ENCODE measurements around the gene ZNF473. TPM values are rescaled to one million over a fixed set of nuclear protein-coding genes. Genes with fewer than 3 reads are reported as not detected.

The ZNF473 gene
- total and polyA plus RNA-seq, 2 donors (not counting 3 experiments of a cell fraction or from before 2014, with no cell fraction given), result 3.8 to 8.7 TPM

DNA sequence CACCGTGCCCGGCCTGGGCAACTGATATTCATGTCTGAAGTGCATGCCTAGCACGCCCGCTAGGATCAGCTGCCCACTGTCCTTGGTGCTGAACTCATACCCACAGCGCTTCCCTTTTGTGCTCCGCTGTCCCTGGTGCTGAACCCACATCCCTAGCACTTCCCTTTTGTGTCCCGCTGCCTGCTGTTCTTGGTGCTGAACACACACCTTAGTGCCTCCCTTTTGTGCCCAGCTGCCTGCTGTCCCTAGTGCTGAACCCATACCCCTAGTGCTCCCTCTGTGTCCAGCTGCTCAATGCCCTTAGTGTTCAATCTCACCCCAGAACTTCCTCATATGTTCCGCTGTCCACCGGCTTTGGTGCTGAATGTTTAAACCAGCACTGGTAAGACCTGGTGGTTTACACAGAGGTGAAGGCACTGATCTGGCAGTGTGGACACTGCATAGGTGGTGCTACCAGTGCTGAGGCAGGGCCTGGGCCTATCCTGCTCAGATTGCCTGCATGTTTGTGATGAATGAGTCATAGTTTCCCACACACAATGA, 38.6 kb upstream of the ZNF473 start:
- H3K9me1 ChIP-seq (replicated peaks; ENCODE audit: control insufficient read depth, extremely low read depth, insufficient read depth, low read length), result no peaks in the 10 kb centered on the region
- CTCF ChIA-PET, result interaction anchor here (0.8 to 2.2 kb wide), 6 partner anchors 11 to 149 kb away, joined by 3 to 8 read pairs (median 3); no protein-coding TSS in a partner anchor
- no peak overlapping the region for H3K27ac ChIP-seq (ENCODE audit: insufficient read depth, low read depth, low read length)
- POLR2A ChIA-PET, result interaction anchor here (1.1 kb wide), 1 partner anchor 12 kb away, joined by 13 read pairs; no protein-coding TSS in a partner anchor
- H2AFZ ChIP-seq (ENCODE audit: low read depth, low read length), result no peak overlapping the region
- dilution Hi-C loops (cut with MboI; ENCODE audit: extremely low pct_ligation_motif_present, low sequenced_read_pairs) (no loop called here), intact Hi-C loops (cut with micrococcal nuclease) (loop anchor here (1.0 kb wide), 1 partner anchor 38 kb away; the partner anchor contains the start of gene VRK3)
- H3K4me1 ChIP-seq (ENCODE audit: control insufficient read depth, extremely low read depth, insufficient read depth, low read length), result no peaks in the 10 kb centered on the region
- peaks cover 0 to 10% of the 10 kb centered on the region in 2 experiments for H3K36me3 ChIP-seq (ENCODE audit: control insufficient read depth in 2 of 2, extremely low read depth in 1 of 2, insufficient read depth in 2 of 2, low read length in 2 of 2)
- DNase-seq (ENCODE audit: low read depth, low spot score), result peak; percentile 89
- H3K9me3 ChIP-seq (replicated peaks; ENCODE audit: control insufficient read depth, insufficient read depth, low read length), result no peaks in the 10 kb centered on the region
- H3K27me3 ChIP-seq (ENCODE audit: control insufficient read depth in 2 of 2, insufficient read depth in 2 of 2, low read length in 2 of 2), result no peaks in the 10 kb centered on the region
- no peak overlapping the region for H3K9ac ChIP-seq (replicated peaks; ENCODE audit: extremely low read depth, insufficient read depth, low read length)
- TF ChIP-seq EZH2 (IDR thresholded peaks at IDR 0.05; ENCODE audit: borderline replicate concordance, low read depth, low read length, severe bottlenecking) (no peak), FOS (IDR thresholded peaks at IDR 0.05; ENCODE audit: borderline replicate concordance, insufficient read depth, low read length) (peak; percentile 21), POLR2A (IDR thresholded peaks at IDR 0.05; ENCODE audit: low read depth, low read length) (no peak), MYC (IDR thresholded peaks at IDR 0.05; ENCODE audit: low read depth, low read length) (no peak), JUN (IDR thresholded peaks at IDR 0.05; ENCODE audit: borderline replicate concordance, insufficient read depth, insufficient read length, low read depth) (no peak), GATA2 (IDR thresholded peaks at IDR 0.05; ENCODE audit: insufficient read depth, insufficient read length, low read depth, low read length) (no peak), MAX (IDR thresholded peaks at IDR 0.05; ENCODE audit: insufficient read depth, insufficient read length) (peak; percentile 79), POLR2AphosphoS5 (IDR thresholded peaks at IDR 0.05; ENCODE audit: insufficient read depth, low read depth, low read length) (peak; percentile 75)
- TF ChIP-seq, protein P1, sequence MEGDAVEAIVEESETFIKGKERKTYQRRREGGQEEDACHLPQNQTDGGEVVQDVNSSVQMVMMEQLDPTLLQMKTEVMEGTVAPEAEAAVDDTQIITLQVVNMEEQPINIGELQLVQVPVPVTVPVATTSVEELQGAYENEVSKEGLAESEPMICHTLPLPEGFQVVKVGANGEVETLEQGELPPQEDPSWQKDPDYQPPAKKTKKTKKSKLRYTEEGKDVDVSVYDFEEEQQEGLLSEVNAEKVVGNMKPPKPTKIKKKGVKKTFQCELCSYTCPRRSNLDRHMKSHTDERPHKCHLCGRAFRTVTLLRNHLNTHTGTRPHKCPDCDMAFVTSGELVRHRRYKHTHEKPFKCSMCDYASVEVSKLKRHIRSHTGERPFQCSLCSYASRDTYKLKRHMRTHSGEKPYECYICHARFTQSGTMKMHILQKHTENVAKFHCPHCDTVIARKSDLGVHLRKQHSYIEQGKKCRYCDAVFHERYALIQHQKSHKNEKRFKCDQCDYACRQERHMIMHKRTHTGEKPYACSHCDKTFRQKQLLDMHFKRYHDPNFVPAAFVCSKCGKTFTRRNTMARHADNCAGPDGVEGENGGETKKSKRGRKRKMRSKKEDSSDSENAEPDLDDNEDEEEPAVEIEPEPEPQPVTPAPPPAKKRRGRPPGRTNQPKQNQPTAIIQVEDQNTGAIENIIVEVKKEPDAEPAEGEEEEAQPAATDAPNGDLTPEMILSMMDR (IDR thresholded peaks at IDR 0.05; ENCODE audit: extremely low read depth in 1 of 2, insufficient read depth in 1 of 2, low read depth in 1 of 2, low read length in 2 of 2), result peak in 1 of 2 donors; percentile 24
- no peak overlapping the region for H3K4me2 ChIP-seq (ENCODE audit: insufficient read depth, low read length)
- no peaks in the 10 kb centered on the region for H3K79me2 ChIP-seq (ENCODE audit: control insufficient read depth, insufficient read depth, low read length)
- no TSS peak for BruUV-seq (replicated peaks)
- FAIRE-seq, result peak; percentile 87
- H4K20me1 ChIP-seq (replicated peaks; ENCODE audit: control insufficient read depth, extremely low read depth, insufficient read depth, low read length), result no peaks in the 10 kb centered on the region
- no peak overlapping the region for H3K4me3 ChIP-seq (replicated peaks in 1 of 3; ENCODE audit: insufficient read depth in 1 of 3, low read depth in 1 of 3, low read length in 3 of 3)
